OCI-LY7 (cell line): ENCODE results near the gene HACD3. TPM values are rescaled to one million over a fixed set of nuclear protein-coding genes. Genes with fewer than 3 reads are reported as not detected.

Experiments
- BruUV-seq: library from RNA; stranded (reverse); fragments of 400-500 nt; replicated peaks from 2 replicates; lab custom pipeline; 2021; lab: Mats Ljungman, UMichigan
- CTCF ChIA-PET: fragments of 300-600 bp; sonication (Branson Sonifier 250); formaldehyde crosslinking; loops from one replicate; lab custom pipeline; 2022; ENCODE audit warnings: antibody characterized with exemption; ENCODE audit not compliant: unreplicated experiment; lab: Charles Lee
- POLR2A ChIA-PET: fragments of 300-600 bp; sonication (Branson Sonifier 250); formaldehyde crosslinking; loops from one replicate; lab custom pipeline; 2022; ENCODE audit warnings: antibody characterized with exemption; lab: Charles Lee
- DNase-seq: peaks from one replicate; pipeline ENCODE4 v3.0.0-alpha.2; 2015; ENCODE audit warnings: low spot score
- H2AFZ ChIP-seq: fragments of 200-600 bp; sonication (generic), shearing (Covaris generic); 2 replicates; pipeline ENCODE4 v1.6.1; 2014; ENCODE audit warnings: mild to moderate bottlenecking, antibody characterized with exemption, low read length, moderate library complexity
- H3K27ac ChIP-seq: fragments of 200-600 bp; sonication (generic); 2 replicates; pipeline ENCODE4 v1.5.1; 2014; ENCODE audit warnings: mixed run types, low read depth, mild to moderate bottlenecking, moderate library complexity, low read length, inconsistent platforms; ENCODE audit not compliant: poor library complexity, severe bottlenecking
- H3K36me3 ChIP-seq: fragments of 200-600 bp; sonication (generic); 2 replicates; pipeline ENCODE4 v1.6.1; 2014; ENCODE audit warnings: mild to moderate bottlenecking, antibody characterized with exemption, low read length, moderate library complexity, mixed read lengths; ENCODE audit not compliant: insufficient read depth
- H3K4me1 ChIP-seq: fragments of 200-600 bp; sonication (generic); 2 replicates; pipeline ENCODE4 v1.5.1; 2014; ENCODE audit warnings: mild to moderate bottlenecking, low read length; ENCODE audit not compliant: insufficient read depth, poor library complexity, severe bottlenecking
- H3K4me2 ChIP-seq: fragments of 200-600 bp; sonication (generic); 2 replicates; pipeline ENCODE4 v1.6.1; 2014; ENCODE audit warnings: mild to moderate bottlenecking, low read length
- H3K4me3 ChIP-seq: fragments of 200-600 bp; sonication (generic); 2 replicates; pipeline ENCODE4 v1.5.1; 2014; ENCODE audit warnings: mild to moderate bottlenecking, low read depth, low read length; ENCODE audit not compliant: poor library complexity, severe bottlenecking
- H3K79me2 ChIP-seq: fragments of 200-600 bp; sonication (generic); 2 replicates; pipeline ENCODE4 v1.6.1; 2016; ENCODE audit warnings: low read depth, mild to moderate bottlenecking, low read length, moderate library complexity, mixed read lengths; ENCODE audit not compliant: insufficient read depth
- H3K9me2 ChIP-seq: fragments of 200-600 bp; sonication (generic); 2 replicates; pipeline ENCODE4 v1.6.1; 2016; ENCODE audit warnings: mild to moderate bottlenecking, low read length, mixed read lengths; ENCODE audit not compliant: insufficient read depth
- H3K9me3 ChIP-seq: fragments of 200-600 bp; sonication (generic); 2 replicates; pipeline ENCODE4 v1.6.1; 2014; ENCODE audit warnings: mild to moderate bottlenecking, mixed run types, low read length, mixed read lengths
- H4K20me1 ChIP-seq: fragments of 200-600 bp; sonication (generic); 2 replicates; pipeline ENCODE4 v1.6.1; 2014; ENCODE audit warnings: mild to moderate bottlenecking, antibody characterized with exemption, low read length, moderate library complexity, mixed read lengths; ENCODE audit not compliant: insufficient read depth
- EZH2phosphoT487 ChIP-seq: fragments of 200-600 bp; sonication (generic); IDR thresholded peaks from 2 replicates; pipeline ENCODE4 v1.6.1; 2018; ENCODE audit warnings: low read depth, borderline replicate concordance, mild to moderate bottlenecking, mixed run types, antibody characterized with exemption, low read length, moderate library complexity, mixed read lengths
- intact Hi-C: fragments of 100-400 bp; cut with micrococcal nuclease; formaldehyde crosslinking; loops from one replicate; pipeline ENCODE4 v1.10.0; 2022; ENCODE audit not compliant: unreplicated experiment
- total RNA-seq, 2 experiments: library from RNA; depleted of rRNA in 1 of 2; stranded (reverse); fragments of >200 nt in 1 of 2; shearing (Covaris generic) in 1 of 2; gene quantifications; 2 replicates each; pipeline ENCODE4 v1.2.3, GENCODE V29; 2014 to 2022
- TF ChIP-seq, protein P1 (sequence below): fragments of 200-600 bp; sonication (generic); conservative IDR thresholded peaks from 2 replicates; pipeline ENCODE4 v1.5.1; 2014; ENCODE audit warnings: mild to moderate bottlenecking, antibody characterized with exemption, low read length, moderate library complexity, mixed read lengths

HACD3 gene
- total RNA-seq, 2 experiments from 2014 or later: 29.2 to 50.5 TPM

DNA sequence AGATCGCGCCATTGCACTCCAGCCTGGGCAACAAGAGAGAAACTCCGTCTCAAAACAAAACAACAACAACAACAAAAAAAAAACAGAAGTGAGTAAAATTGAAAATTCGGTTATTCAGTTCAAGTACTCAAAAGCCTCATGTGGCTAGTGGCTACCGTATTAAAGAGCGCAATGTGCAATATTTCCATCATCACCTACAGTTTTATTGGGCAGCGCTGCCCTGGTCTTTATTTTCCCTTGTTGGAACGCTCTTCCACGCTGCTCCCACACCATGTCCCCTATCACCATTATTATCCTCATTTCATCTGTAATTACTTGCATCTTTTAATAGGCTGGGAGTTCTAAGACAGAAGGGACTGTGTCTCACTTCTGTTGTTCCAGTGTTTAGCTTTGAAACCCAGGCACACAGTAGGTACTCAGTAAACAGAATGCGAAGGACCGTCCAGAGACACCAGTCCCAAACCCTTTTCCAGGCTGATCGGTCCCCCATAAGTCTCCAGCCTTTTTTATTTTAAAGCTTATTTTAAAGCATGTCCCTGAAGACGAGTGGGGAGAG lies 423 bp upstream of the HACD3 start:
- ChIA-PET CTCF (interaction anchor here (0.7 kb wide), 1 partner anchor 13 kb away, joined by 6 read pairs; no protein-coding TSS in a partner anchor), POLR2A (interaction anchor here (0.7 to 2.9 kb wide), 7 partner anchors 10 to 339 kb away, joined by 3 to 11 read pairs (median 4); partner anchors contain the start of genes DPP8 and RAB11A)
- peaks cover 27% of the 10 kb centered on the region for H3K4me1 ChIP-seq
- H3K27ac ChIP-seq: peak overlapping the region; percentile 54
- intact Hi-C loops: no loop called here
- no peaks in the 10 kb centered on the region; the same call in 1 of the 2 replicates for H4K20me1 ChIP-seq
- H2AFZ ChIP-seq: peak overlapping the region; percentile 97
- no peaks in the 10 kb centered on the region for H3K9me3 ChIP-seq
- H3K4me2 ChIP-seq: peak overlapping the region; percentile 68
- TF ChIP-seq EZH2phosphoT487: no peak
- TF ChIP-seq, protein P1, sequence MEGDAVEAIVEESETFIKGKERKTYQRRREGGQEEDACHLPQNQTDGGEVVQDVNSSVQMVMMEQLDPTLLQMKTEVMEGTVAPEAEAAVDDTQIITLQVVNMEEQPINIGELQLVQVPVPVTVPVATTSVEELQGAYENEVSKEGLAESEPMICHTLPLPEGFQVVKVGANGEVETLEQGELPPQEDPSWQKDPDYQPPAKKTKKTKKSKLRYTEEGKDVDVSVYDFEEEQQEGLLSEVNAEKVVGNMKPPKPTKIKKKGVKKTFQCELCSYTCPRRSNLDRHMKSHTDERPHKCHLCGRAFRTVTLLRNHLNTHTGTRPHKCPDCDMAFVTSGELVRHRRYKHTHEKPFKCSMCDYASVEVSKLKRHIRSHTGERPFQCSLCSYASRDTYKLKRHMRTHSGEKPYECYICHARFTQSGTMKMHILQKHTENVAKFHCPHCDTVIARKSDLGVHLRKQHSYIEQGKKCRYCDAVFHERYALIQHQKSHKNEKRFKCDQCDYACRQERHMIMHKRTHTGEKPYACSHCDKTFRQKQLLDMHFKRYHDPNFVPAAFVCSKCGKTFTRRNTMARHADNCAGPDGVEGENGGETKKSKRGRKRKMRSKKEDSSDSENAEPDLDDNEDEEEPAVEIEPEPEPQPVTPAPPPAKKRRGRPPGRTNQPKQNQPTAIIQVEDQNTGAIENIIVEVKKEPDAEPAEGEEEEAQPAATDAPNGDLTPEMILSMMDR: no peak
- BruUV-seq: TSS peak; percentile 86
- no peaks in the 10 kb centered on the region for H3K9me2 ChIP-seq
- H3K36me3 ChIP-seq: peaks cover 3% of the 10 kb centered on the region; the same call in 1 of the 2 replicates
- DNase-seq: no peak
- peaks cover 43% of the 10 kb centered on the region for H3K79me2 ChIP-seq
- H3K4me3 ChIP-seq: peak overlapping the region; percentile 79

DNA sequence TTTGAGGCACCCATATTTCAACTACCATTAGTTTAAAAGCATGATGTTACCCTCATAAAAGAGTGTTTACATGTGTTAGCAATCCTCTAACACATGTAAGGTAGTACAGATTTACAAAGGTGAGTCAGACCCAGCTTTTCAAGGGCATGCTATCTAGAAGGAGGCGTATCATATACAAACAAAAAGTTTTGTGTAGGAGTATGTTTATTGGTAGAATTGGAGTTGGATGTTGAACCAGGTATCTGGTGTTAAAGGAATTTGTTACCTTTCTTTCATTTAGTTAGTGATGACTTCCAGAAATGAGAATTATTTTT lies 2.4 kb downstream of the HACD3 start:
- TF ChIP-seq EZH2phosphoT487: no peak
- TF ChIP-seq, protein P1: no peak
- H3K4me3 ChIP-seq: peak overlapping the region; percentile 11
- no peak overlapping the region for H3K27ac ChIP-seq
- POLR2A ChIA-PET: no interaction called here
- H3K4me1 ChIP-seq: peaks cover 27% of the 10 kb centered on the region
- intact Hi-C loops: no loop called here
- CTCF ChIA-PET: no interaction called here
- H2AFZ ChIP-seq: no peak overlapping the region
- H3K9me3 ChIP-seq: no peaks in the 10 kb centered on the region
- BruUV-seq: no TSS peak
- no peaks in the 10 kb centered on the region; the same call in 1 of the 2 replicates for H4K20me1 ChIP-seq
- H3K4me2 ChIP-seq: peak overlapping the region; percentile 52
- H3K79me2 ChIP-seq: peaks cover 66% of the 10 kb centered on the region
- DNase-seq: no peak
- H3K36me3 ChIP-seq: peaks cover 16% of the 10 kb centered on the region
- no peaks in the 10 kb centered on the region for H3K9me2 ChIP-seq

DNA sequence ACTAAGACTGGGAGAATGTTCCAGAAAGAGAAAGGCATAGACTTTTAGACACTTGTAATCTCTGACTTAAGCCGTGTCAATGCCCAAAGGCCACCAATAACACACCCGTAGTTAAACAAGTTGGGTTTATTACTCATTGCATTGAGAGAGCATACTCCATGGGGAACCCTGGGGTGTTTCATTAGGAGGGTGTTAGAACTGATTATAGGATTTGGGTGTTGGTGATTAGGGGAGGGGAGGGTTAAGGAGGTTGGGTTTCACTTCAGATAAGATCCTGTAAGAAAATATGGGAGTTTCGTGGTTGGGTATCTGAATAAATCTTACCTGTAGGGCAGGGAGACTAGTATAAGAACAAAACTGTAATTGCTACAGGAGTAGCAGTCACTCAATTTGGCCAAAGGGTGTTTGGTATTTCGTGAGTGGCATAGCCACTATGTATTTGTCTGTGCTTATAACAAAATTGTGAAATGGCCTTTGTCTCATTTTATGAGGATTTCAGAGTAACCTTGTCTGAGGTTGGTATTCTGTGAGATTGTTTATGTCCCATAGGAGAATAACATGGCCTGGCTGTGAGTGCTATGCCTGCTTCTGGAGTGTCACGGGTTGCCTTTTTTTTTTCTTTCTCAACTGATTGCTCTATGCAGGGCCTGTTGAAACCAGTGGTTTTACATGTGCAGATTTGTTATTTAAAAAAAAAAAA lies 2.9 kb downstream of the HACD3 start:
- BruUV-seq: no TSS peak
- intact Hi-C loops: no loop called here
- Histone ChIP-seq H3K9me3 (no peaks in the 10 kb centered on the region), H3K9me2 (no peaks in the 10 kb centered on the region), H4K20me1 (no peaks in the 10 kb centered on the region; the same call in none of the 2 replicates), H3K4me2 (peak overlapping the region; percentile 52), H3K27ac (no peak overlapping the region), H3K4me1 (peaks cover 27% of the 10 kb centered on the region), H3K79me2 (peaks cover 70% of the 10 kb centered on the region), H2AFZ (no peak overlapping the region), H3K4me3 (peak overlapping the region; percentile 11), H3K36me3 (peaks cover 16% of the 10 kb centered on the region)
- DNase-seq: no peak
- ChIA-PET CTCF (no interaction called here), POLR2A (no interaction called here)
- TF ChIP-seq, protein P1: no peak
- TF ChIP-seq EZH2phosphoT487: no peak
